Measurements from ENCODE around the gene UBA52. TPM values are rescaled to one million over a fixed set of nuclear protein-coding genes. Genes with fewer than 3 reads are reported as not detected.

UBA52 gene
- total RNA-seq, 1 donor from 2014 or later, result 826 TPM

DNA sequence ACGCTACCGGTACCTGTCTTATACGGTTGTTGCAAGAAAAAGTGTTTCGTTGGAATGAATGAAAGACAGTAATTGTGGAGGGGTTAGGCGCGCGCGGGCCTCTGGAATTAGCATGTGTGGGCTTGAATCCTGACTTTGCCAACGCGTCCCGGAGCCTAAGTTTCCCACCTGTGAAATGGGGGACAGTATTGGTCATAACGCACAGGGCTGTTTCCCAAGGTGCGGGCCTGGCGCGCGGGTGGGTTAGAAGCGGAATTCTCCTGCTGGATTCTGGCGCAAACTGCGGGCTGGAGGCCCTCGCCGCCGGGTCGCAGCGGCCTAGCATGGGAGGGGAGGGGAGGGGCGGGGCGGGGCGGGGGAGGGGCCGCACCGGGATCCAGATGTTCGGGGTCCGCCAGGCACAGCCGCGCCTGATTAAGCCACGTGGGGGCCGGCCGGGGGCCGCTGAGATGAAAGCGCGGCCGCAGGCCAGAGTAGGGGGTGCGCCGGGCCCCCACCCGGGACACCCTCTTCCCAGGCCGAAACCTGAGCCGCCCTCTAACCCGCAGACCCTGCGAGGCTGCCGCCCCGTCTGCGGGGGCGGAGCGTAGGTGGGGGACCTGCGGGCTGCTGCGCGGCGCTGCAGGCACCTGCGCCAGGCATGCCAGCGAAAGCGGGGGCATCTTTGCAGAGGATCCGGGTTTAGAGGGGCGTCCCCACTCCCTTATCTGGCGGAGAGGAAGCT lies 39.8 kb downstream of the UBA52 start:
- Mint-ChIP-seq H3K27me3 (ENCODE audit: unreplicated experiment) (peaks cover 34% of the 10 kb centered on the region), H3K36me3 (ENCODE audit: unreplicated experiment) (peaks cover 4% of the 10 kb centered on the region), H3K4me1 (ENCODE audit: low read depth, unreplicated experiment) (peaks cover 10% of the 10 kb centered on the region), H3K9me3 (ENCODE audit: unreplicated experiment) (peaks cover 3% of the 10 kb centered on the region), H3K4me3 (ENCODE audit: unreplicated experiment) (peak overlapping the region; percentile 84), H3K27ac (ENCODE audit: unreplicated experiment) (no peak overlapping the region)
- DNase-seq, result no peak
- TF ChIP-seq CTCF (IDR thresholded peaks at IDR 0.05; ENCODE audit: partially characterized antibody, unreplicated experiment), result no peak

DNA sequence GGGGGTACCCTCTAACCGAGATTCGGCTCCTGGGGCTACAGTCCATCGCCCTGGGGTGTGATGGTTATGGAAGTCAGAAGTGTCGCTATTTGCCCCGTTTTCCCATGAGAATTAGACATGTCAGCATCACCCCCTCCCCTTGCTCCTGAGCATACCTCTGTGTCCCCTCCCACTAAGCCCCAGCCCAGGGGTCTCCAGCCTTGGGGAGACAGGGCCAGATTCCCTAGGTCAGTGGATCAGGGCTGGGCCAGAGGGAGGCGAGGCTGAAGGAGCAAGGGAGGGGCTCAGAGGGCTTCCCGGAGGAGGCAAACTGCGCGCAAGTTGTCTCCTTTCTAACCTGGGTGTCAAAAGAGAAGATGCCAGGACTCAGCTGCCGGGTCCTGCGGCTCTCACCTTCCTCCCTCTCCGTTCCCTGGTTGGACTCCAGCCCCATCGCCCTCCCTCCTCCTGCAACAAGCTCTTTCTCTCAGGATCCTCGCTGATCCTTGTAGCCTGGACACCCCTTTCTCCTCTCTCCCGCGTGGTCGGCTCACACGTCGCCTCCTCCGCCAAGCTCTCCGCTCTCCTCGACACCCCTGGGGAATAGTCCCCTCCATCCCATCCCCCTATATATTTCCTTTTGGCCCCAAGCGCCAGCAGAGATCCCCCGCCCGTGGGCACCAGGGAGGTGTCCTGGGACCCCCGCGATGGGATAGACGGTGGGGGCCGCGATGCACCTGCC lies 40.6 kb downstream of the UBA52 start:
- no peak for DNase-seq
- H3K4me3 Mint-ChIP-seq (ENCODE audit: unreplicated experiment), result peak overlapping the region; percentile 84
- H3K4me1 Mint-ChIP-seq (ENCODE audit: low read depth, unreplicated experiment), result peaks cover 10% of the 10 kb centered on the region
- peaks cover 3% of the 10 kb centered on the region for H3K9me3 Mint-ChIP-seq (ENCODE audit: unreplicated experiment)
- no peak for TF ChIP-seq CTCF (IDR thresholded peaks at IDR 0.05; ENCODE audit: partially characterized antibody, unreplicated experiment)
- H3K36me3 Mint-ChIP-seq (ENCODE audit: unreplicated experiment), result peaks cover 4% of the 10 kb centered on the region
- H3K27ac Mint-ChIP-seq (ENCODE audit: unreplicated experiment), result peak overlapping the region; percentile 48
- H3K27me3 Mint-ChIP-seq (ENCODE audit: unreplicated experiment), result peaks cover 34% of the 10 kb centered on the region

DNA sequence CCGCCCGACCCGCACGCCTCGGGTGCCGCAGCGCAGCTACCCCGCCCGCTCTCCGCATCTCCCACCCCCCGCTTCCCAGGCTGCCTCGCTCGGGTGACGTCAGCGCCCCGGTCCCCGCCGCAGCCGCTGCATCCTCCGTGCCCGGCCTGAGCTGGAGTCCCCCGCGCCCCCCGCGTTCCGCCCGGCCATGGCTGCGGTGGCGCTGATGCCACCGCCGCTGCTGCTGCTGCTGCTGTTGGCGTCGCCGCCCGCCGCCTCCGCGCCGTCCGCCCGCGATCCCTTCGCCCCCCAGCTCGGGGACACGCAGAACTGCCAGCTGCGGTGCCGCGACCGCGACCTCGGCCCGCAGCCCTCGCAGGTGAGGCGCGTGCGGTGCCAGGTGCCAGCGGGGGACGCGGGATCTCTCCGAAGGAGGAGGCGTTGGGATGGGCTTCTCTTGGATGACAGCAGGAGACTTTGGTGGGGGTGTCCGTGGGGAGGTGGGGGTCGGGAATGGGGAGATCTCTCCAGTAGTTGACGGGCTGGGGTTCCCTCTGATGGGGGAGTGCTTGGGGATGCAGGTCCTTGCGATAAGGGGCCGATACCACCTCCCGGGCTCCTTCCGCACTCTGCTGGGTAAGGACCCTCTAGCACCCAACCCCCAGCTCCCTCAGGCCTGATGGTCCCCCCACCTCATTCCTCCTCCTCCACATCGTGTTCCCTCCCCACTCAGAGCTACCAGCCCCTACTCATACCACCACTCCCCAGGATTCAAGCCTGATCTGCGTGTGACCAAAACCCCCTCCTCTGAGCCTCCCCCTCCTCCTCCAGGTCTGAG lies 41.3 kb downstream of the UBA52 start, which contains the start of gene TMEM59L:
Gene TMEM59L (plus strand): TSS at position 99 of the 817 bp plus-strand sequence. CDS start 89 bp downstream, at position 188.
- no peak for TF ChIP-seq CTCF (IDR thresholded peaks at IDR 0.05; ENCODE audit: partially characterized antibody, unreplicated experiment)
- DNase-seq, result peak; percentile 82
- H3K27me3 Mint-ChIP-seq (ENCODE audit: unreplicated experiment), result peaks cover 34% of the 10 kb centered on the region
- peak within 1 kb of the TSS; percentile 86 for H3K4me3 Mint-ChIP-seq (ENCODE audit: unreplicated experiment)
- peaks cover 4% of the 10 kb centered on the region for H3K9me3 Mint-ChIP-seq (ENCODE audit: unreplicated experiment)
- peaks cover 10% of the 10 kb centered on the region for H3K4me1 Mint-ChIP-seq (ENCODE audit: low read depth, unreplicated experiment)
- peaks cover 11% of the 10 kb centered on the region for H3K36me3 Mint-ChIP-seq (ENCODE audit: unreplicated experiment)
- peak within 1 kb of the TSS; percentile 48 for H3K27ac Mint-ChIP-seq (ENCODE audit: unreplicated experiment)

DNA sequence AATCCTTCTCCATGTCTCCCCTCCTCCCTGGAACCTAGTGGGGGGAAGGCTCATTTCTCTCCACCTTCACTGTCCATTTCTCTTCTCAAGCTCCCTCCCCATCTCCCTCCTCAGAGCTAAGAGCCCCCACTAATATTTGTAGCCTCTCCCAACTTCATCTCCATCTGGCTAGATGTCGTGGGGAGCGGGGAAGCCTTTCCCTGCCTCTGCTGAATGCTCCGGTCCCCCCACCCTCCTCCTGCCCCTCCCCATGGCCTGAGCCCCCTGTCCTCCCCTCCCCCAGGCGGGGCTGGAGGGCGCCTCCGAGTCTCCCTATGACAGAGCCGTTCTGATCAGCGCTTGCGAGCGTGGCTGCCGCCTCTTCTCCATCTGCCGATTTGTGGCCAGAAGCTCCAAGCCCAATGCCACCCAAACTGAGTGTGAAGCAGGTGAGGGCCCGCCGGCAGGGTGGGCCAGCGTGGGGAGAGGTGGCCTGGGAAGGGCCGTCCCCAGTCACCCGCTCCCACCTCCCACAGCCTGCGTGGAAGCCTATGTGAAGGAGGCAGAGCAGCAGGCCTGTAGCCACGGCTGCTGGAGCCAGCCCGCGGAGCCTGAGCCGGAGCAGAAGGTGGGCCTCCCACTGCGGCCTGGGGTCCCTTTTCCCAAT lies 42.1 kb downstream of the UBA52 start:
- DNase-seq, result peak; percentile 66
- TF ChIP-seq CTCF (IDR thresholded peaks at IDR 0.05; ENCODE audit: partially characterized antibody, unreplicated experiment), result no peak
- peaks cover 29% of the 10 kb centered on the region for H3K27me3 Mint-ChIP-seq (ENCODE audit: unreplicated experiment)
- peaks cover 3% of the 10 kb centered on the region for H3K9me3 Mint-ChIP-seq (ENCODE audit: unreplicated experiment)
- H3K36me3 Mint-ChIP-seq (ENCODE audit: unreplicated experiment), result peaks cover 12% of the 10 kb centered on the region
- H3K4me3 Mint-ChIP-seq (ENCODE audit: unreplicated experiment), result peak overlapping the region; percentile 86
- H3K27ac Mint-ChIP-seq (ENCODE audit: unreplicated experiment), result no peak overlapping the region
- peaks cover 7% of the 10 kb centered on the region for H3K4me1 Mint-ChIP-seq (ENCODE audit: low read depth, unreplicated experiment)
